Endothelial cell of umbilical vein (primary cell): ENCODE data around the gene PHB1.

Experiments used
- EZH2 ChIP-seq: IDR thresholded peaks from 2 replicates; pipeline ENCODE4 v1.6.1; 2012; ENCODE audit warnings: borderline replicate concordance, low read depth, mild to moderate bottlenecking, moderate library complexity, low read length, inconsistent platforms; ENCODE audit not compliant: severe bottlenecking
- JUN ChIP-seq: IDR thresholded peaks from 2 replicates; pipeline ENCODE4 v1.6.1; 2011; ENCODE audit warnings: borderline replicate concordance, low read depth; ENCODE audit not compliant: insufficient read length, insufficient read depth
- POLR2A ChIP-seq: IDR thresholded peaks from 2 replicates; pipeline ENCODE4 v1.6.1; 2012; ENCODE audit warnings: low read depth, mild to moderate bottlenecking, control low read depth, low read length
- POLR2AphosphoS5 ChIP-seq: IDR thresholded peaks from 2 replicates; pipeline ENCODE4 v1.6.1; 2012; ENCODE audit warnings: low read depth, mild to moderate bottlenecking, control low read depth, low read length, moderate library complexity; ENCODE audit not compliant: insufficient read depth
- TF ChIP-seq, protein P1 (sequence below), 2 donors: IDR thresholded peaks; 1 replicate in 1 of 2; 2 replicates in 1 of 2; pipeline ENCODE4 v1.5.1; 2011; ENCODE audit warnings: low read length in 2 of 2, mild to moderate bottlenecking in 2 of 2, moderate library complexity in 2 of 2, control low read depth in 1 of 2, inconsistent platforms in 1 of 2, low read depth in 1 of 2; ENCODE audit not compliant: insufficient read depth in 1 of 2; ENCODE audit errors: extremely low read depth in 1 of 2
- TF ChIP-seq, protein P2 (sequence below): IDR thresholded peaks from 2 replicates; pipeline ENCODE4 v1.6.1; 2011; ENCODE audit not compliant: insufficient read depth, insufficient read length

DNA sequence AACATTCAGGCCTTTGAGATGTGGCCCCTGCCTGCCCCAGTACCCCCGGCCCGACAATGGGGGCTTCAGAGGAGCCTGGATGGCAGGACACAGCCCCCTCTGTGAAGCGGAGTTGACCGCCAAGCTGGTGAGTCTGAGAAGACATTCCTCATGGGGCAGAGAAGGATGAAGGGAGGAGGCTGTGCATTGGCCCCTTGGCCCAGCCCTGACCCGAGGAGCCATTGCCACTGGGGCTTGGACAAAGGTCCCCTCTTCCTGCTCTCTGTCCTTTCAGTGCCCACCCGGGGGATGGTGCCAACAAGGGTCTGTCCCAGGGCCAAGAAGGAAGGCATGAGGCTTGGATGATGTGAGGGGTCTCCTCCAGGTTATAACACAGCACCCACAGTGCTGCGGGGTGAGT is 30.9 kb upstream of the PHB1 start:
- TF ChIP-seq POLR2AphosphoS5 (no peak), POLR2A (no peak), EZH2 (no peak), JUN (no peak)
- TF ChIP-seq, protein P1, sequence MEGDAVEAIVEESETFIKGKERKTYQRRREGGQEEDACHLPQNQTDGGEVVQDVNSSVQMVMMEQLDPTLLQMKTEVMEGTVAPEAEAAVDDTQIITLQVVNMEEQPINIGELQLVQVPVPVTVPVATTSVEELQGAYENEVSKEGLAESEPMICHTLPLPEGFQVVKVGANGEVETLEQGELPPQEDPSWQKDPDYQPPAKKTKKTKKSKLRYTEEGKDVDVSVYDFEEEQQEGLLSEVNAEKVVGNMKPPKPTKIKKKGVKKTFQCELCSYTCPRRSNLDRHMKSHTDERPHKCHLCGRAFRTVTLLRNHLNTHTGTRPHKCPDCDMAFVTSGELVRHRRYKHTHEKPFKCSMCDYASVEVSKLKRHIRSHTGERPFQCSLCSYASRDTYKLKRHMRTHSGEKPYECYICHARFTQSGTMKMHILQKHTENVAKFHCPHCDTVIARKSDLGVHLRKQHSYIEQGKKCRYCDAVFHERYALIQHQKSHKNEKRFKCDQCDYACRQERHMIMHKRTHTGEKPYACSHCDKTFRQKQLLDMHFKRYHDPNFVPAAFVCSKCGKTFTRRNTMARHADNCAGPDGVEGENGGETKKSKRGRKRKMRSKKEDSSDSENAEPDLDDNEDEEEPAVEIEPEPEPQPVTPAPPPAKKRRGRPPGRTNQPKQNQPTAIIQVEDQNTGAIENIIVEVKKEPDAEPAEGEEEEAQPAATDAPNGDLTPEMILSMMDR (IDR thresholded peaks at IDR 0.05; ENCODE audit: extremely low read depth in 1 of 2, insufficient read depth in 1 of 2, low read depth in 1 of 2, low read length in 2 of 2), result no peak
- TF ChIP-seq, protein P2, sequence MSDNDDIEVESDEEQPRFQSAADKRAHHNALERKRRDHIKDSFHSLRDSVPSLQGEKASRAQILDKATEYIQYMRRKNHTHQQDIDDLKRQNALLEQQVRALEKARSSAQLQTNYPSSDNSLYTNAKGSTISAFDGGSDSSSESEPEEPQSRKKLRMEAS, result no peak
